GM19023 (cell line): Measurements from ENCODE around the gene PIK3R1.

Source experiments
- ATAC-seq: cut with Tn5 transposase; IDR thresholded peaks from one replicate; pipeline ENCODE4 v1.9.1; 2021; ENCODE audit warnings: mild to moderate bottlenecking, moderate library complexity; ENCODE audit not compliant: unreplicated experiment

PIK3R1 gene

DNA sequence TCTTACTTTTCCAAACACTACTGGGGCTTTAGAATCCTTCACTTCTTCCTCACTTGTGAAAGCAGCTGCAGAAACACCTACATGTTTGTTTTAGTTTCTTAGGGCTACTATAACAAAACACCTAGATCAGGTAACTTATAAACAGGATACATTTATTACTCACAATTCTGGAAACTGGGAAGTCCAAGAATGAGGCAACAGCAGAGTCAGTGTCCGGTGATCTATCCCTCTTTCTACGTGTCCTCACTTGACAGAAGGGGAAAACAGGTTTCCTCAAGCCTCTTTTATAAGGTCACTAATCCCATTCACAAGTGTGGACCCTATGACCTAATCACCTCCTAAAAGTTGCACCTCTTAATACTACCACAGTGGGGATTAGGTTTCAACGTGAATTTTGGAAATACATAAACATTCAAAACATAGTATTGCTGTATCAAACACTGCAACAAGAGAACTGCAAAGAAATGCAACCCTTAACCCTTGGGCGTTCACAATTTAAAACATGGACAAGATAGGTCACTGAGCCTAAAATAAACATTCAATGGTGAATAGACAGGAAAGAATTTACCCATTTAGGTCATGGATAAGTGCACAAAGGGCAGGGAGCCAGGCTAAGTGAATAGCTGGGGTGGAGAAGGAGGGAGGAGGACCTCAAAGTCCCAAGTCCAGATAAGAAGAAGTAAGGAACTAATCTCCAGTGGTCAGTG, 104.3 kb downstream of the PIK3R1 start:
- ATAC-seq: no peak

DNA sequence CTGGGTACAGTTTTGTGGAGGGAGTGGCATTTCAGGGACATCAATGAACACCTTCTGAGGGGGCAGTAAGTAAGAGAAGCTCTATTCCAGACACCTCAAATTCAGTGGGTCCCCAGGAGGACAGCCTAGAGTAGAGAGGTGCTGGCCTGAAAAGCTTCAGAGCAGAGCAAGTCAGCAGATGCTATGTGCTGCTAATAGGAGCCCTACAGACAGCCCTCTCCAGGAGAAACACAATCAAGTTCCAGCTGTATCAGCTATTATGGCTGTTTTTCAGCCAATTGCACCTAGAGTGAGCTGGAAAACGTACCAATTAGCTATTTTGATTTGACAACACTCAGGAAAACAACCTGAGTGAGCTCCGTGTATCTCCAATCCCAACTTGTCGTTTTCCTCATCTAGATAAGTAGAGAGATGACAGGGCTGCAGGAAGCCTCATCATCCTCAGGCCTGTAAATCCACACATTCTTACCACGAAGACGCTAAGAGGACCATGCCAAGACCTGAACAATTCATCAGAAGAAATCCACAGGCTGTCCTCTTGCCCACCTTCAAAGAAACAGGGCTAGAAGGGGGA, 104.9 kb downstream of the PIK3R1 start:
- ATAC-seq: no peak

DNA sequence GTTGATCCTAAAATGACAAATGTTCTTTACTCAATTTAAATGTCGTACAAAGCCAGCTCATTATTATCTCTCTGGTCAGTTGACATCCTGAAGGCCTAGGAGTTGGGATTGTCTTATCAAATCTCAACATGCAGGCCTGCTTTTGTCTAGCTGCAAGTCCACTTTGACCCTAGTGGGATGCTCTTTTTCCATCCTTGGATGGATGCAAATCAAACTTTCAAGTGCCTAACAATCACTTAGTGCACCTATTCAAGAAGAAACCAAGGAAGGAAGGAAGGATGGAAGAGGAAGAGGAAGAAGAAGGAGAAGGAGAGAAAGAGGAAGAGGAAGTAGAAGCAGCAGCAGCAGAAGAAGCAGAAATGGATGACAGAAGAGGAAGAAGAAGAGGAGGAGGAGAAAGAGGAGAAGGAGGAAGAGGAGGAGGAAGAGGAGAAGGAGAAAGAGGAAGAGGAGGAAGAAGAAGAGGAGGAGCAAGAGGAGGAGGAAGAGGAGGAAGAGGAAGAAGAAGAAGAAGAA, 109.6 kb downstream of the PIK3R1 start:
- no peak for ATAC-seq

DNA sequence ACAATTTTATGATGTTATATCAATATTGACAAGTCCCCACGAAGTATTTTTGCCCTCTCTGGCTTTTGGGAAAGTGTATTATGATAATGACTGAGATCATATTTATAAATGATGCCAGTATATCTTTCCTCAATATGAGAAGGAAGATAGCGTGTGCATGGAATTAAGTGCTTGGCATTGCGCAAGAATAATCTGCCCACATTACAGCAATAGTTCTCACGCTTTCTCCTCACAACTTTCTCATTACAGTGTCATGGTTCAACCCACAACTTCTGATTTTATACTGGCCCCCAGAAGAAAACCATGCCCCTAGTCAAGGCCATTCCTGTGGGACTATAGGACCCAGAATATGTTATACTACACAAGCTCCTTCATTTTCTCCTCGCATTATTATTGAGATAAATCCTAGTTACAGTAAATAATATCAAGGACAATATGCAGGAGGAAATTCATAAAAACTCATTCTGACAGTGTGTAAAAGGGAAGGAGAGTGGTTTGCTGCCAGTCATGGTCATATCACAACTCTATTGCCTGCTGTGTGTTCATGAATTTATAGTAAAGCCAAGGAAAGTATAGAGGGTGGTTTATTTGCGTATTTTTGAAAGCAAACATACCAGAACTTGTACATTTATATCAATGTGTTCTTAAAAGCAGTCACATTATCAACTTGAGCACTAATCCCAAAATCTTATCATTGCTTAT, 114.1 kb downstream of the PIK3R1 start:
- no peak for ATAC-seq

DNA sequence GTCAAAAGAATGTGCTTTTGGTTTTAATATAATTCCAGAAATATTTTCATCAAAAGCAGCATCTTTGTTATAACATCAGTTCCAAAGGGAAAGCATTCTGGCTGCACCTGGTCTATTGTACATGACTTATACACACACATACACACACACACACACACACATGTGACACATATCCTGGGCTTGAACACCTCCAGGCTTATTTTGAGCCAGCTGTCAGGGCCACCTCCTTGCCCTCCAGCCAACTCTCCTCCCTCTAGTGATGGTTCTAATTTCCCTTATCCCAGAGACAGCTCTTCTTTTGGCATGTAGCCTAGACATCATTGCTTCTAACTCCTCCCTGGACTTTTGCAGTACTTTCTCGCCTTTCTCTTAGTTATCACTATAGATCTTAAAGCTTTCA, 115.0 kb downstream of the PIK3R1 start:
- ATAC-seq: no peak

DNA sequence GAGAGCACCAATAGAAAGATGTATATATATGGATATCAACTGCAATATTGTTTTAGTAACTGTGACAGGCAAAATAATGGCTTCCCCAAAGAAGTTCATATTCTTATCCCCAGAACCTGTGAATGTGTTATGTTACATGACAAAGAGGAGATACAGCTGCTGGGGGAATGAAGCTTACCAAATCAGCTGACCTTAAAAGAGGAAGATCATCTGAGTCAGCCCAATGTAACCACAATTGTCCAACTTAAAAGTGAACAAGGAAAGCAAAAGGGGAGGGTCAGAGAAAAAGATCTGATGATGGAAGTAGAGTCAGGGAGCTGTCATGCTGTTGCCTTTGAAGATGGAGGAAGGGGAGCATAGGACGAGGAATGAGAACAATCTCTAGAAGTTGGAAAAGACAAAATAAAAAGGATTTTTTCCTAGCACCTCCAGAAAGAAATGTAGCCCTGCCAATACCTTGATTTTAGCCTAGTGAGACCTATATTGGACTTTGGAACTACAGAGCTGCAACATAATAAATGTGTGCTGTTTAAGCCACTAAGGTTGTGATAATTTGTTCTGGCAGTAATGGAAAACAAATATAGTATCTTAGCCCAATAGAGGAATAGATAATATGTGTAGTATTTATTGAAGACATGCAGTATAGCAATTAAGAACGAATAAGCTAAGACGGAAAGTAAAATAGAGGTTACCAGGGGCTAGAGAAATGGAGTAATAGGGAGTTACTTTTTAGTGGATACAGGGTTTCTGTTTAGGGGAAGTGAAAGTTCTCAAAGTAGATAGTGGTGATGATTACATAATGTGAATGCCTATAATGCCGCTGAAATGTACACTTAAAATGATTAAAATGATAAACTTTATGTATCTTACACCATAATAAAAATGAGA, 115.9 kb downstream of the PIK3R1 start:
- ATAC-seq: no peak

DNA sequence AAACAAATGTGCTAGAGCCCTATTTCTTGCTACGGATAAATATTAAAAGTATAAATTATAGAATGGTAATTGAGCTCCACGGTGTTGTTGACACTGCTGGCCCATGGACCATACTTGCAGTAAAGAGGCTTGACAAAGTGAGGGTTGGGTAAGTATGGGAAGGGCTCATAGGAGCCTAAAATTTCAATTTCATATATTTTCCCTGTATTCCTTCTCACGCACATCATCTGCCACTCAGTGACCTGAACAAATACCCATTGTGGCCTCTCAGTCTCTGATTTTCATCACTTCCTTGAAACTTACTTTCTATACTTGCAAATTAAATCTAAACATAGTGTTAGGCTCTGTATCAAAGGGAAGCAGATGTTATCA, 116.5 kb downstream of the PIK3R1 start:
- ATAC-seq: no peak

DNA sequence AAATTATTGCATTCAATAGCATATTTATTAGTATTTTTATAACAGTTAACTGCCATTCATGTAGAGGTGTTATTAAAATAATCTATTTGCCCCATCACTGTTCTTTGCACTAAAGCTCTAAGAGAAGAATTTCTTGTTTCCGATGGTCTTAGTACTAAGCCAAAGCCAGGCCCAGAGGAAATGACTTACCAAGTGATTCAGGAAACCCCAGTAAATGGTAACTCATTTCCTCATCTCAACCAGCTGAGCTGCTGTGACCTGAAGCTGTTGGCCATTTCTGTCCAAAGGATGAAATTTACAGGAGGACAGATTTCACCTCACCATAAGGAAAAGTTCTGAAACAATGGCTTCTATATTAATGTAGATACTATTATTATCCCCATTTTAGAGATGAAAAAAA, 117.0 kb downstream of the PIK3R1 start:
- no peak for ATAC-seq

DNA sequence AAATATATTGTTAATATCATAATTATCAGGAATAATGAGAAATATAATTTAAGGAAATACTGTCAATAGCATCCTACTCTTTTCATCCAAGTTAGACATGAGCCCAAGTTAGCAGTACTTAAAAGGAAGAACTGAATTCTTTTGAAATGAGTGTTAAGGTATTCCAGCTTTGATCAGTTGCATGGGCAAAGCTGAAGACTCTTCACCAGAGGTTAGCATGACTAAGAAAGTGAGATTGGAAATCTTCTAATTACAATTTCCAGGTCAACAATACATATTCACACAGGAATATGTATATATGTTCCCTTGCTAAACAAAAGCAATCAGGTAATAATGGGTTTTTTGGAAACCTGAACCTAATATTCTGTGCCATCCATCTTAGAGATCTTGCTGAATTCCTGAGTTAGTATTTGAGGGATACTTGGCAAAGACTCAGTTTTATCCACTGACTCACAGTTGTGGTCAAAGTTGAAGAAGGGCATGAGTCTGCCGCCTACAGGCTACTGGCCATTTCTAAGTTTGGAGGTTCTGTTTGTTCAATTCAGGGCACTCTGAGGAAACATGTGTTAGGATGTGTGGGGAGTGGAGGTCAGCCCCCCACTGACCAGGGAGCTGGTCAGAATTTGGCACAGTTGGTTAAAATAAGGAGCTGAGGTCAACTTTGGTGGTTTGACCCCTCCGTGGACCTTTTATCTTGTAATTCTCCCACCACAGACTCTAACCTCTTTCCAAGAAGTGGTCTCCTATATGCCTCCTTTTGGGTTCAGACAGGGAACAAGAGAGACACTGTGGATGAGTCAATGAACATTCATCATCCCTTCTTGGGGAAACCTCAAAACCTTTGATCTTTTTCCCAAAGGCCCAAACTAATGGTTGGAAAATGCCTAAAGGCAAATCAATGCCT, 118.3 kb downstream of the PIK3R1 start:
- ATAC-seq: no peak

DNA sequence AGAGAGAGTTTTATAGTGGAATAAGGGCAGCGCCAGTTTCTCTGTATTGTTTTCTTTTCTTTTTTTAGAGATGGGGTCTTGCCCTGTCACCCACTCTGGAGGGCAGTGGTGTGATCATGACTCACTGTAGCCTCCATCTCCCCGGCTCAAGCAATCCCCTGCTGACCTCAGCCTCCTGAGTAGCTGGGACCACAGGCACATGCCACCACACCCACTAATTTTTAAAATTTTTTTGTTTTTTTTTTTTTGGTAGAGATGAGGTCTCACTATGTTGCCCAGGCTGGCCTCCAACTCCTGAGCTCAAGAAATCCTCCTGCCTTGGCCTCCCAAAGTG, 119.0 kb downstream of the PIK3R1 start:
- no peak for ATAC-seq

DNA sequence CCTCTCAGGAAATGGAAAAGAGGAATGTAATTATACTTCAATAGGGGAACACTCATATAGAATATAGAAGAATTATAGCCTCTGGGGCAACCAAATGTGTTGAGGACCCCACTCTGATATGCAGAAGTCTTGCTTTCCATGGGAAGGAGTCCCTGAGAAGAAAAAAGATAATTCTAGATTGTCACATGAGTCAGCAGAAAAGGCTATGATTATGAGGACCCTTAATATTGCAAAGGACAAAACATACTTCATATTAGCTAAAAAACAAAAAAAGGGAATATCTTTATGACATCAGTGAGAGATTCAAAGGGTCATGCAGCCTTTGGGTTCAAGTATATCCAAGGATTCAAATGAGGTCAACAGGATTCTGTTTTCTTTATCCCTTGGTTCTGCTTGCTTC, 119.5 kb downstream of the PIK3R1 start:
- no peak for ATAC-seq

DNA sequence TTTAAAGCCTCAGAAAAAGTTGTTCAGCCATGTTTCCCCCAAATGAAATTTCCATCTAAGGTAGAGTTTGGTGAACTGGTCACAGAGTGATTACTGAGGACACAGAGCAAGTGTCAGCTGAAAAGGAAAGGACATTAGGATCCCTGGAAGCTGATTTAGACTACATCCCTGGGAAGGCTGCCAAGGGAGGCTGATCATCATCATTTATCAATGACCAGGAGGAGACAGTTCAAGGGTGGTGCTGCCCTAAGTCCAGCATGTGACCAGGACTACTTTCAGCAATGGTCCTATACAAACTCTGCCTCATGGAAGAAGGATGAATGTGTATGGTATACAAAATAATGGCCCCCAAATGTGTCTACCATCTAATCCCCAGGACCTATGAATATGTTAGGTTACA, 120.6 kb downstream of the PIK3R1 start:
- no peak for ATAC-seq

DNA sequence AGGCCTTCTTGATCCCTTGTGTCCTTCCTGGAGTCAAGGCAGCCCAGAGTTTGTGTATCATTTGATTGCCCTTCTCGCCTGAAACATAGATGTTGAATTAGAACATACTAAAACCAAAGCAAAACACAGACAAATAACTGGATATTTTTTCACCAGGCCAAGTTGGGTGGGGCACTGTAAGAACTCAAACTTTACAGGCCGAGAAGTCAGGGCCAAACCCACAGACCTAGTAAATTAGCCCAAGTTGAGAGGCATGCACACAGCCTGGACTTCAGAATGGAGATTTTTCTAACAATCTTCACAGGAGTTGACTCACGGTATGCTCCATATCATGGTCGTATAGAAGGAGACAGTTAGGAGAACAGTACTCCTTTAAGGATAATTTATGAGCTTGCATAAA, 121.7 kb downstream of the PIK3R1 start:
- ATAC-seq: no peak

DNA sequence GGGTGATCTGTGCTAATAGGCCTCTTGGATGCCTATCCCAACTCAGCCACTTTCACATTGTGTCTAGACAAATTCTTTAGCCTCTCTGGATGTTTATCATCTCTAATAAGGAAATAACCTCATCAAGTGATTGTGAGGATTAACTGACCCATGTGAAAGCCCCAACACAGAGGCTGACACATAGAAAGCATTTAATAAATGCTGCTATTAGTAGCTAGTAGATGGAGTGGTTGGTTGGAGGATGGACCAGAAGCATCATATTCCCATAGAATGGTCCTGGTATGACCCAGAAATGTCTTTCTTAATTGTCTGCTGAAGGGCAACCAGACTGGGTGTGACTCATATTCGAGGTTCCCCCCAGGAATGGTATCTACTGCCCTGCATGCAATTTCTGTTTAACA, 124.4 kb downstream of the PIK3R1 start:
- ATAC-seq: no peak

DNA sequence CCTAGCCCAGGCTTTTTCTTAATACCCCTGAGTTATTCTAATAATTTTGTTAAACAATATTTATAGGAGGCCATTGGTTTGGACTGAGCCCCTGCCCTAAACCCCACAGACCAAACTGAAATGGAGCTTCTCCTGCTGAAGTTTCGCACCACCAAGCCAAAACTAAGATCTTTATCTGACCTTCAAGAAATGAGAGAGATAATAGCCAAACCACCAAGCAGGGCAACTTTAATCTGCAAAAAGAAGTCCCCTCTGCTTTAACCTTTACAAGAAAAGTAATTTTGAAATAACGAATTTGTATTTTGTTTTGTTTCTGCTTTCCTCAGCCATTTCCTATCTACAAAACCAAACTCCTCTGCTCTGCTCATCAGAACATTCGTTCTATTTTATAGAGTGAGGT, 125.5 kb downstream of the PIK3R1 start:
- no peak for ATAC-seq

DNA sequence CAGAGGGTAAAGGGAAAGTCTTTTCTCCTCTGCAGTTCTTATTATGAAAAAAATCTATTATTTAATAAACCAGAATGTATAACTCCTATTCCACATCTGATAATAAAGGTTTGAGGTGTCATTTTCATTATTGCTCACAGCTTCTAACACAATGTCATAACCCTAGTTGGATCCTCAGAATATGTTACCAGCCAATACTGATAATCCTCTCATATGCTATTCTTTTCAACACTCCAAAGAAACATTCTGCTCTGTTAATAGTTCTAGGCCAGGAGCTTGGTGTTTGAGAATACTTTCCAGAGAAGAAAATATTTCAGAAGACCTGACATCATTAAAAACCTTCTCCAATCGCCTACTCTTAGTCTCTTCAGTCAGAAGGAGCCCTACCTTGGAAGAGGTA, 127.1 kb downstream of the PIK3R1 start:
- no peak for ATAC-seq

DNA sequence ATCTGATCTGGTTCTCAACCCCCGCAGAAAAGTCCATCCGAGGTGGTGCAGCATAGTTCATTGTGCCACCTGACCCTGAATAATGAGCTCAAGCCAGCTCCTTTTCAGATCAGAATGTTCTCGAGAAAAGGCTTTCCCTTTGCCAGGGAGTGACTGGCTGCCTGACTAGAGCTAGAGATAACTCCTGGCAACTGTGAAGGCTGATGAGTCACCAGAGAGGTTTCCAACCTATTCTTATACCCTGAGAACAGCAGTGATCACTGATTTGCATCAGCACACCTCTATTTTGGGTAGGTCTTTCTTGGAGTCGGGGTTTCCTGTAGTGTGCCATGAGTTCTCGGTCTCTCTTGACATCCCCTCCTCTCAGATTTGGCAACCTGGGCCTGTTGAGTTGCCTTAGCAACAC, 127.9 kb downstream of the PIK3R1 start:
- ATAC-seq: peak; percentile 65

DNA sequence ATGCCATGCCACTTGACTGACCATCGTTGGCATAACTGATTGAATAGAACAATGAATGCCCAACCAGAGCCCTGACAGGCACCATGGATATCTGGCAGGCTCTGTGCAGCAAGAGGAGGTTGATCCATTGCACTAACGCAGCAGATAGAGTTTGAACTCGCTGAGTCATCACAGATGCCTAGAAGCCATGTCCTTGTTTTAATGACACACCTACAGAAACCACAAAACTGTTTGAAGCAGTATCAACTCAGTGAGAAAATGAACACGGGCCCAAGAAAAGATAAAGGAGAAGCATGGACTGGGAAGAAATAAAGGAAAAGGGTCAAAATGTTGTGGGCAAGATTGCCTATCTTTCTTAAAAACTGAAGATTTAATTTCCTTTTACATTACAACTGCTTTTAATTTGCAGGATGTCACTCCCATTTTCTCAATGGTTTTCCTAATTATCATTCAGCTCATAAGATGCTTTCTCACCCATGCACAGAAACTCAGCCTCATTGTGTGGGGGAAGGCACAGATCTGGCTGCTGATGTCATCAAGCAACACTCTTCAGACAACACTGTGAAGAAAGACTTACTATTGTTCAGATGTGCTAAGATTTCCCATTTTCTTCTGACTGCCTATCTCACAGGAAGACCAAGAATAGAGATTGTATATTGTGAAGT, 129.0 kb downstream of the PIK3R1 start:
- no peak for ATAC-seq

DNA sequence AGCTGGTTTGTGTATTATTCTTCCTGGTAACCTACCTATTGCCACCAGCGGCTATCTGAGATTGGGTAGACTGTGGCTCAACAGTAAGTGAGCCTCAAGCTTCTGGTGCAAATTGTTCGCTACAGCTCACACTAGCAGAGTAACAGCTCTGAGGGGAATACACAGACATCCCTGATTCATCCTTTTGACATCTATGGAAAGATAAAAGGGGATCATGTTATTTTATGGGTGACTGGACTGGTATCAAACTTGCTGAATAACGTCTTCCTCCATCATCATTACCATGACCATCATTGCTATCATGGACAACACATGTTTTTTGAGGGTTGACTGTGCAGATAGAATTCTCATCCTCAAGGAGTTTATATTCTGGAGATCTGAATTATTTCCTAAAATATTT, 129.6 kb downstream of the PIK3R1 start:
- no peak for ATAC-seq

DNA sequence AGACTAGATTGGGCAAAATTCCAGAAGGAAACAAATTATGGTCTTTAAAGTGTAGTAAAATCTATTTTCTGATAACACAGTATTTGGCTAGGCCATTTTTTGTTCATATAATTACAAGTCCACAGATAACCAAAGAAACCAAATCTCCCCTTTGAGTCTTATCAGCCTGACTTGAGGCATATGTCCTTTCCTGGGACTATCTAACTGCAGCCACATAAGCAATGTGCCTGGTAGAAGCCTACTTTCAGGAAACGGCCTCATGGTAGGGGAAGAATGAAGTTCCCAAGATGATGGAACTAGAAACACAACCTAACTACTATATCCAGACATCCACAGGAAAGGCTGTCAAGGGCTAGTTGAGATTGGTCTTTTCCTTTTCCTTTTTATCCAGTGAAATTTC, 130.0 kb downstream of the PIK3R1 start:
- no peak for ATAC-seq
